Mesenchymal stem cell (in vitro differentiated cells and primary cell): ENCODE measurements around the gene KATNBL1.

Experiments
- DNase-seq: peaks from one replicate; pipeline ENCODE4 v3.0.0-alpha.2; 2013
- H2AFZ ChIP-seq: one replicate; pipeline ENCODE4 v1.6.1; 2013; ENCODE audit warnings: low read depth, mild to moderate bottlenecking, control low read depth, inconsistent platforms, low read length, moderate library complexity
- H2AK5ac ChIP-seq: 2 replicates; pipeline ENCODE4 v1.6.1; 2013; ENCODE audit warnings: low read length, moderate library complexity, mild to moderate bottlenecking, inconsistent platforms; ENCODE audit not compliant: severe bottlenecking
- H2BK120ac ChIP-seq: one replicate; pipeline ENCODE4 v1.6.1; 2013; ENCODE audit warnings: low read depth, mild to moderate bottlenecking, inconsistent platforms, low read length, moderate library complexity
- H2BK12ac ChIP-seq, 2 experiments: one replicate each; pipeline ENCODE4 v1.6.1; 2013; ENCODE audit warnings: inconsistent platforms in 2 of 2, low read length in 2 of 2, mild to moderate bottlenecking in 2 of 2, moderate library complexity in 2 of 2, control low read depth in 1 of 2
- H2BK15ac ChIP-seq: one replicate; pipeline ENCODE4 v1.6.1; 2013; ENCODE audit warnings: mild to moderate bottlenecking, low read depth, inconsistent platforms; ENCODE audit not compliant: poor library complexity, severe bottlenecking
- H2BK5ac ChIP-seq: 2 replicates; pipeline ENCODE4 v1.6.1; 2013; ENCODE audit warnings: low read depth, mild to moderate bottlenecking, low read length, control low read depth, inconsistent platforms; ENCODE audit not compliant: poor library complexity, severe bottlenecking
- H3K14ac ChIP-seq, 2 experiments: one replicate each; pipeline ENCODE4 v1.6.1; 2013; ENCODE audit warnings: inconsistent platforms in 2 of 2, low read length in 2 of 2, control low read depth in 1 of 2, mild to moderate bottlenecking in 1 of 2, moderate library complexity in 1 of 2
- H3K18ac ChIP-seq, 2 experiments: one replicate each; pipeline ENCODE4 v1.6.1; 2013; ENCODE audit warnings: inconsistent platforms in 2 of 2, low read length in 2 of 2, control low read depth in 1 of 2, low read depth in 1 of 2, mild to moderate bottlenecking in 1 of 2
- H3K23ac ChIP-seq, 2 experiments: one replicate each; pipeline ENCODE4 v1.6.1; 2013; ENCODE audit warnings: inconsistent platforms in 2 of 2, low read length in 2 of 2, mild to moderate bottlenecking in 2 of 2, moderate library complexity in 2 of 2, control low read depth in 1 of 2
- H3K27ac ChIP-seq: 2 replicates; pipeline ENCODE4 v1.5.1; 2013; ENCODE audit warnings: mild to moderate bottlenecking, moderate library complexity, low read length, control low read depth, inconsistent platforms; ENCODE audit not compliant: poor library complexity, severe bottlenecking
- H3K27me3 ChIP-seq, 2 experiments: 2 replicates each; pipeline versions ENCODE4 v1.6.1 to v1.7.0; 2013; ENCODE audit warnings: low read length in 2 of 2, mild to moderate bottlenecking in 2 of 2, moderate library complexity in 2 of 2, control low read depth in 1 of 2, inconsistent platforms in 1 of 2; ENCODE audit not compliant: control insufficient read depth in 1 of 2, insufficient read depth in 1 of 2
- H3K36me3 ChIP-seq, 2 experiments: 2 replicates each; pipeline versions ENCODE4 v1.6.1 to v1.7.0; 2013; ENCODE audit warnings: low read length in 2 of 2, control low read depth in 1 of 2, inconsistent platforms in 1 of 2, low read depth in 1 of 2, mild to moderate bottlenecking in 1 of 2; ENCODE audit not compliant: insufficient read depth in 2 of 2, control insufficient read depth in 1 of 2
- H3K4ac ChIP-seq, 2 experiments: one replicate each; pipeline ENCODE4 v1.6.1; 2013; ENCODE audit warnings: inconsistent platforms in 2 of 2, low read length in 2 of 2, mild to moderate bottlenecking in 2 of 2, moderate library complexity in 2 of 2, control low read depth in 1 of 2, low read depth in 1 of 2
- H3K4me1 ChIP-seq: 2 replicates; pipeline ENCODE4 v1.6.1; 2013; ENCODE audit warnings: low read depth, low read length, control low read depth; ENCODE audit not compliant: control insufficient read depth, insufficient read depth
- H3K4me2 ChIP-seq: 2 replicates; pipeline ENCODE4 v1.6.1; 2013; ENCODE audit warnings: low read length, mild to moderate bottlenecking, inconsistent platforms; ENCODE audit not compliant: poor library complexity, severe bottlenecking
- H3K4me3 ChIP-seq, 2 experiments: 2 replicates each; pipeline versions ENCODE4 v1.5.1 to v1.7.0; 2013; ENCODE audit warnings: low read length in 2 of 2, mild to moderate bottlenecking in 2 of 2, control low read depth in 1 of 2, low read depth in 1 of 2; ENCODE audit not compliant: insufficient read depth in 1 of 2
- H3K79me1 ChIP-seq: replicated peaks from 2 replicates; pipeline ENCODE4 v1.6.1; 2013; ENCODE audit warnings: mild to moderate bottlenecking, control low read depth, low read length, inconsistent platforms; ENCODE audit not compliant: poor library complexity, severe bottlenecking
- H3K9ac ChIP-seq: 2 replicates; pipeline ENCODE4 v1.7.0; 2013; ENCODE audit warnings: mild to moderate bottlenecking, low read length, moderate library complexity
- H3K9me3 ChIP-seq: 2 replicates; pipeline ENCODE4 v1.7.0; 2013; ENCODE audit warnings: mild to moderate bottlenecking, low read length; ENCODE audit not compliant: control insufficient read depth
- H4K8ac ChIP-seq: one replicate; pipeline ENCODE4 v1.6.1; 2013; ENCODE audit warnings: inconsistent platforms, mild to moderate bottlenecking, low read length, moderate library complexity
- H4K91ac ChIP-seq: one replicate; pipeline ENCODE4 v1.6.1; 2013; ENCODE audit warnings: mild to moderate bottlenecking, low read length, inconsistent platforms
- WGBS: methylation state at CpG from one replicate; pipeline ENCODE4 v1.1.7; 2013; ENCODE audit warnings: mixed read lengths; 5-methylcytosine and 5-hydroxymethylcytosine counted together

KATNBL1 gene

DNA sequence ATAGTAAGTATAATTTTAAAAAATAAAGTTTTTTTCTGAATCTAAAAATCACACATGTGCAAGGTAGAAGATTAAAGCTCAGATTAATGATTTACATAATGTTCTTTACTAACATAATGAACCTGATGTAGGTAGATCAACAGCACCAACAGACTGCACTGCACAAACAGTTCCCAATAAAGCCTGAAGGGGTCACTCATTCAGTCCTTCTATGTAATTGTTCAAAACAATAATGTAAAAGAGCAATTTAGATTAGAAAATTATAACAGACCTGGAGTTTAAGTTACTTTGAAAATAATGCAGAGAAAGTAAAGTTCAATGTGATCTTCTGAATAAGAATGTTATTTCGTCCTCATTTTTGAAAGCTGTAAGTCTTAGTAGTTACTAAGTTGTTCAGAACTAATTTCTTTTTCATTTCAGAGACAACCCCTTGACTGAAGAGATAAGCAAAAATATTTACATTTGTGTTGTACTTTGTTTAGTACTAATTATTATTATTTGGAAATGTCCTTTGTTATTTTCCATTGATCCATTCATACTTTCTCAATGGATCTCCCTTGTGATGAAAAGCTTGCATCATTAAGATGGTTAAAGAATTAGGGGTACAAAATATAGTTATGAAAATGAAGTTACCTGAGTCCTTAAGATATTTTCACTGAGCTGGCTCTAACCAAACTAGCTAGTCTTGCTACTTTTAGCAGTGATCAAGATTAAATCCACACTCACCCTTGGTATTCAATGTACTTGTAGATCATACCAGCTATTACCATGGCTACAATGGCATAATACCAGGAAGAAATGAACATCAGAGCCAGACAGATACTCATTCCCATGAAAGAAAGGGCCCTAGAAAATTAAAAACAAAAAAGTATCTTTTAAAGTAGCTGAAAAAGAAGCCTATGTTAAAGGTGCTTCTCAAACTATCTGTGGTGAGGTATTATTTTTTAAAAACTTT lies 31.8 kb upstream of the KATNBL1 start:
- Histone ChIP-seq H3K4me2 (no peak overlapping the region), H3K4me1 (peaks cover 3% of the 10 kb centered on the region), H3K23ac (no peak overlapping the region), H3K27ac (no peak overlapping the region), H3K9me3 (no peaks in the 10 kb centered on the region), H2BK12ac (no peak overlapping the region), H2AK5ac (no peak overlapping the region), H2BK120ac (no peak overlapping the region), H2AFZ (no peak overlapping the region), H4K91ac (no peak overlapping the region), H3K36me3 (peaks cover 0 to 57% of the 10 kb centered on the region in 2 experiments), H3K79me1 (peaks cover 2% of the 10 kb centered on the region), H2BK5ac (no peak overlapping the region), H3K14ac (no peak overlapping the region), H3K18ac (no peak overlapping the region), H2BK15ac (no peak overlapping the region), H3K4ac (no peak overlapping the region), H3K27me3 (no peaks in the 10 kb centered on the region), H3K9ac (peak overlapping the region; percentile 74), H4K8ac (no peak overlapping the region), H3K4me3 (no peak overlapping the region)
- DNase-seq, result peak; percentile 55
- no CpG with 5 or more reads among the region's 1 CpG for WGBS

DNA sequence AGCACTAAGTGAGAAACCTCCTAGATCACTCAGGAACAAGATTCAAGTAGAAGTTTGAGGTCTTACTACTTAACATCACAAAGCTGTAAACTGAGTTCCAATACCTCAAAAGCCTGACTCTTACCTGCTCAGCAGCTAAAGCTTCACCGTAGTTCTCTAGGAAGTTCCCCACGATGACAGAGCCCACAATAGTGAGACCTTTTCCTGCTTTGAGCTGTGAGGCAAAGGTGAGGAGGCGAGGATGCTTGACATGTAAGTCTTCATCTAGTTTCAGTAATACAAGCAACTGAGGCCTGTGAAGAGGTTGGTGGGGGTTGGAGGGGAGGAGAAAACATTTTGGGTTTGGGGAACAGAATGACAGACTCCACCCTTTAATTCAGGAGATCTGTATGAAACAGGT lies 30.6 kb upstream of the KATNBL1 start:
- Histone ChIP-seq H2BK120ac (no peak overlapping the region), H3K36me3 (peaks cover 10 to 66% of the 10 kb centered on the region in 2 experiments), H3K79me1 (peaks cover under 1% of the 10 kb centered on the region), H2AK5ac (peak overlapping the region; percentile 53), H4K91ac (no peak overlapping the region), H3K4me3 (no peak overlapping the region), H3K4ac (no peak overlapping the region), H3K9me3 (no peaks in the 10 kb centered on the region), H3K4me2 (no peak overlapping the region), H3K14ac (no peak overlapping the region), H3K27me3 (no peaks in the 10 kb centered on the region), H3K23ac (no peak overlapping the region), H3K9ac (peak overlapping the region; percentile 75), H4K8ac (no peak overlapping the region), H2BK12ac (no peak overlapping the region), H3K27ac (no peak overlapping the region), H2AFZ (no peak overlapping the region), H3K4me1 (peaks cover 3% of the 10 kb centered on the region), H2BK5ac (no peak overlapping the region), H3K18ac (no peak overlapping the region), H2BK15ac (no peak overlapping the region)
- WGBS, result 97% methylated on average over 3 of the region's 3 CpGs
- DNase-seq, result no peak

DNA sequence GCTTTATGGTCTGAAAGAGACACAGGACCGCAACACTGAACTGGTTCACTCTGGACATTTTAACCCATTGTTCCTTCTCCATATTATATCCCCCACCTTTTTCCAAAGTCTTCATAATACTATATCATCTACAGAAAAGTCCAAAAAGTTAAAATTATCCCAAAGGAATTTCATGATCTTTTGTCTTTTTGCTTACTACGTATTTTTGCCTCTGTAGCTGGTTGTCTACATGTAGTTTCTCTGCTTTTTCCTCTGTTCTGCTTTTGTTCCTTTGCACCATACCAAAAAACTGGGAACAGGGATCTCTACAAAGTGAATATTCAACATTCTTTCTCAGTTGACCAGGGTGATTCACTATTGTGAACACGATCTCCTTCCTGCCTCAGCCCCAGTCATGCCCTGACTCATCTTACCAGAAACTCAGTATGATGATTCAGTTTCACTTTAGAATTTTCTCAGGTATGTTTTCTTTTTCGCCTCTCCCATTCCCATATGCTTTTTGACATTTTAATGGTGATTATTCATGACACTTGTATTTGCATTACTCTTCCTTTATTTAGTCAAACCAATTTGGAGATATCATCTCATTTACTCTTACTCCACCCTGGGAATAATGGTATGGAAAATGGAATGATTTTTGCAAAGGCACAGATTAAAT lies 29.4 kb upstream of the KATNBL1 start:
- peak overlapping the region; percentile 41 for H4K8ac ChIP-seq
- H3K36me3 ChIP-seq, result peaks cover 10 to 64% of the 10 kb centered on the region in 2 experiments
- peak overlapping the region; percentile 69 for H2AK5ac ChIP-seq
- H3K27me3 ChIP-seq, result no peaks in the 10 kb centered on the region
- peak overlapping the region; percentile 75 for H3K9ac ChIP-seq
- H2BK15ac ChIP-seq, result no peak overlapping the region
- H2BK12ac ChIP-seq, result peak overlapping the region; percentile 51
- peaks cover 3% of the 10 kb centered on the region for H3K4me1 ChIP-seq
- no peak overlapping the region for H3K4me2 ChIP-seq
- 48% methylated on average over 3 of the region's 4 CpGs for WGBS
- no peak overlapping the region for H2BK120ac ChIP-seq
- no peak overlapping the region for H2BK5ac ChIP-seq
- DNase-seq, result peak; percentile 75
- H2AFZ ChIP-seq, result peak overlapping the region; percentile 18
- H3K14ac ChIP-seq, result no peak overlapping the region
- peak overlapping the region; percentile 80 for H4K91ac ChIP-seq
- H3K9me3 ChIP-seq, result no peaks in the 10 kb centered on the region
- peak overlapping the region in 1 of 2 experiments; percentile 52 for H3K4me3 ChIP-seq
- peak overlapping the region; percentile 92 for H3K27ac ChIP-seq
- no peaks in the 10 kb centered on the region for H3K79me1 ChIP-seq
- H3K4ac ChIP-seq, result peak overlapping the region; percentile 29 to 91
- peak overlapping the region in 1 of 2 experiments; percentile 82 for H3K18ac ChIP-seq
- H3K23ac ChIP-seq, result no peak overlapping the region

DNA sequence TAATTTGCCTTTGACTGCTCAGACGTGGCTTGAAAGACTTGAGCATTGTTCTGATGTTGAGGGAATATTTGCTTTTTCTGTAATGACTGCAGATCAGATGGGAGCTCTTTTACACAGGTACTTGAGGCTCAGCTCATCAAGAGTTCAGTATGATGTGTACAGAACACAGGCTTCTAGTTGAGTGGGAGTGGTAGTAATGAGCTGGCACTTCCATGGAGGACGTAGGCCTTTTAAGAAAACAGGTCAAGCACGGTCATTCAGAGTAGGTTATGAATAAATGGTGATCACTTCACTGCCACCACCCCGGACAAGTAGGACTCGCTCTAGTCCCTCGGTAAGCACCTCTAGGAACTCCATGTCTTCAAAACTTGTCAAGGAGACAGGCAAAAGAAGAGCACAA lies 23.7 kb upstream of the KATNBL1 start:
- WGBS, result 97% methylated on average over 6 of the region's 6 CpGs

More for the DNA sequence above, 23.7 kb upstream of the KATNBL1 start:
- Histone ChIP-seq H3K9ac (no peak overlapping the region), H2AK5ac (no peak overlapping the region), H3K4me3 (no peak overlapping the region), H2BK120ac (no peak overlapping the region), H3K4me2 (no peak overlapping the region), H2BK5ac (no peak overlapping the region), H3K9me3 (no peaks in the 10 kb centered on the region), H3K79me1 (peaks cover 2% of the 10 kb centered on the region), H3K4me1 (no peaks in the 10 kb centered on the region), H2AFZ (no peak overlapping the region), H3K18ac (no peak overlapping the region), H2BK15ac (no peak overlapping the region), H3K14ac (no peak overlapping the region), H4K91ac (no peak overlapping the region), H3K27me3 (no peaks in the 10 kb centered on the region), H3K36me3 (peaks cover 20 to 79% of the 10 kb centered on the region in 2 experiments), H3K23ac (no peak overlapping the region), H3K4ac (no peak overlapping the region), H3K27ac (no peak overlapping the region), H4K8ac (no peak overlapping the region), H2BK12ac (no peak overlapping the region)
- DNase-seq, result no peak
